Ishikawa (cell line): Measurements from ENCODE around the gene ABCA1.

Source experiments
- CREB1 ChIP-seq: IDR thresholded peaks from 2 replicates; pipeline ENCODE4 v1.6.1; 2012; ENCODE audit warnings: low read depth
- EP300 ChIP-seq: IDR thresholded peaks from 2 replicates; pipeline ENCODE4 v1.6.1; 2012; ENCODE audit warnings: borderline replicate concordance
- NFIC ChIP-seq: IDR thresholded peaks from 2 replicates; pipeline ENCODE4 v1.6.1; 2012
- RAD21 ChIP-seq: IDR thresholded peaks from 2 replicates; pipeline ENCODE4 v1.6.1; 2012; ENCODE audit warnings: low read depth
- TCF12 ChIP-seq: IDR thresholded peaks from 2 replicates; pipeline ENCODE4 v1.6.1; 2012; ENCODE audit warnings: low read depth
- TEAD4 ChIP-seq: IDR thresholded peaks from 2 replicates; pipeline ENCODE4 v1.6.1; 2012
- YY1 ChIP-seq: IDR thresholded peaks from 2 replicates; pipeline ENCODE4 v1.6.1; 2012; ENCODE audit warnings: low read depth
- TF ChIP-seq, protein P1 (sequence below): IDR thresholded peaks from 2 replicates; pipeline ENCODE4 v1.6.1; 2012; ENCODE audit warnings: low read depth, mild to moderate bottlenecking
- TF ChIP-seq, protein P2 (sequence below): IDR thresholded peaks from 2 replicates; pipeline ENCODE4 v1.6.1; 2012
- TF ChIP-seq, protein P3 (sequence below): IDR thresholded peaks from 2 replicates; pipeline ENCODE4 v1.6.1; 2012

DNA sequence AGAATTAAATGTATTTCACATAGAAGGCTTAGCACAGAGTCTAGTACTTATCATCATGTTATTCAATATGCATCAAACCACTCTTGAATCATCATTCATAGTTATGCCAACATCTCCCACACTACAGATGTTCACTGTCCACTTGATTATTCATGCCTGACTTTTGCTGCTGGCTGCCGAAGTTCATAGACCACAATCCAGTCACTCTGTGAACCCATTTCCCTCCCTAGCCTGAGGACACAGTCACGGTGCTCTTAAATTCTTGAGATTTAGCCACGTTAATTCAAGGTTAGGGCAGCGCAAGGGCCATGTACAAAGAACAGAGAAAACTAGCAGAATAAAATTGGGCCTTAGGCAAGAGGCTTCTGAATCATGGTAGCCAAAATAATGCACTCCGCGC is 32.4 kb downstream of the ABCA1 start:
- no peak for TF ChIP-seq TEAD4
- TF ChIP-seq TCF12, result no peak
- no peak for TF ChIP-seq RAD21
- no peak for TF ChIP-seq CREB1
- TF ChIP-seq, protein P1, sequence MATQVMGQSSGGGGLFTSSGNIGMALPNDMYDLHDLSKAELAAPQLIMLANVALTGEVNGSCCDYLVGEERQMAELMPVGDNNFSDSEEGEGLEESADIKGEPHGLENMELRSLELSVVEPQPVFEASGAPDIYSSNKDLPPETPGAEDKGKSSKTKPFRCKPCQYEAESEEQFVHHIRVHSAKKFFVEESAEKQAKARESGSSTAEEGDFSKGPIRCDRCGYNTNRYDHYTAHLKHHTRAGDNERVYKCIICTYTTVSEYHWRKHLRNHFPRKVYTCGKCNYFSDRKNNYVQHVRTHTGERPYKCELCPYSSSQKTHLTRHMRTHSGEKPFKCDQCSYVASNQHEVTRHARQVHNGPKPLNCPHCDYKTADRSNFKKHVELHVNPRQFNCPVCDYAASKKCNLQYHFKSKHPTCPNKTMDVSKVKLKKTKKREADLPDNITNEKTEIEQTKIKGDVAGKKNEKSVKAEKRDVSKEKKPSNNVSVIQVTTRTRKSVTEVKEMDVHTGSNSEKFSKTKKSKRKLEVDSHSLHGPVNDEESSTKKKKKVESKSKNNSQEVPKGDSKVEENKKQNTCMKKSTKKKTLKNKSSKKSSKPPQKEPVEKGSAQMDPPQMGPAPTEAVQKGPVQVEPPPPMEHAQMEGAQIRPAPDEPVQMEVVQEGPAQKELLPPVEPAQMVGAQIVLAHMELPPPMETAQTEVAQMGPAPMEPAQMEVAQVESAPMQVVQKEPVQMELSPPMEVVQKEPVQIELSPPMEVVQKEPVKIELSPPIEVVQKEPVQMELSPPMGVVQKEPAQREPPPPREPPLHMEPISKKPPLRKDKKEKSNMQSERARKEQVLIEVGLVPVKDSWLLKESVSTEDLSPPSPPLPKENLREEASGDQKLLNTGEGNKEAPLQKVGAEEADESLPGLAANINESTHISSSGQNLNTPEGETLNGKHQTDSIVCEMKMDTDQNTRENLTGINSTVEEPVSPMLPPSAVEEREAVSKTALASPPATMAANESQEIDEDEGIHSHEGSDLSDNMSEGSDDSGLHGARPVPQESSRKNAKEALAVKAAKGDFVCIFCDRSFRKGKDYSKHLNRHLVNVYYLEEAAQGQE, result no peak
- no peak for TF ChIP-seq NFIC
- no peak for TF ChIP-seq EP300
- TF ChIP-seq, protein P2, sequence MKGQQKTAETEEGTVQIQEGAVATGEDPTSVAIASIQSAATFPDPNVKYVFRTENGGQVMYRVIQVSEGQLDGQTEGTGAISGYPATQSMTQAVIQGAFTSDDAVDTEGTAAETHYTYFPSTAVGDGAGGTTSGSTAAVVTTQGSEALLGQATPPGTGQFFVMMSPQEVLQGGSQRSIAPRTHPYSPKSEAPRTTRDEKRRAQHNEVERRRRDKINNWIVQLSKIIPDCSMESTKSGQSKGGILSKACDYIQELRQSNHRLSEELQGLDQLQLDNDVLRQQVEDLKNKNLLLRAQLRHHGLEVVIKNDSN, result no peak
- TF ChIP-seq, protein P3, sequence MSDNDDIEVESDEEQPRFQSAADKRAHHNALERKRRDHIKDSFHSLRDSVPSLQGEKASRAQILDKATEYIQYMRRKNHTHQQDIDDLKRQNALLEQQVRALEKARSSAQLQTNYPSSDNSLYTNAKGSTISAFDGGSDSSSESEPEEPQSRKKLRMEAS, result no peak
- TF ChIP-seq YY1, result no peak
